Natural killer cell (primary cell): ENCODE measurements around the gene PTCRA. TPM values are rescaled to one million over a fixed set of nuclear protein-coding genes. Genes with fewer than 3 reads are reported as not detected.
"Not testable (repeated sequence)": the region's sequence is repeated elsewhere in the genome, so short reads cannot be mapped to it uniquely, and the experiment has no call there.

Experiments
- ATAC-seq, 3 donors: fragments of 150-1000 bp in 2 of 3; fragments of 200-7000 bp in 1 of 3; cut with Tn5 transposase; 1 replicate in 1 of 3; 2 replicates in 2 of 3; pipeline ENCODE4 v1.10.0; 2021; ENCODE audit warnings: mild to moderate bottlenecking in 2 of 3, moderate library complexity in 2 of 3
- DNase-seq, 2 donors: peaks; one replicate each; pipeline versions ENCODE4 v3.0.0 to v3.0.0-alpha.2; 2013 to 2021; ENCODE audit warnings: mixed read lengths in 1 of 2
- H3K27ac ChIP-seq: one replicate; pipeline ENCODE4 v1.5.1; 2013; ENCODE audit warnings: mild to moderate bottlenecking, low read length
- H3K27me3 ChIP-seq: one replicate; pipeline ENCODE4 v1.6.1; 2013; ENCODE audit warnings: low read length; ENCODE audit not compliant: control insufficient read depth, insufficient read depth
- H3K36me3 ChIP-seq: one replicate; pipeline ENCODE4 v1.6.1; 2013; ENCODE audit warnings: low read length; ENCODE audit not compliant: control insufficient read depth, insufficient read depth
- H3K4me1 ChIP-seq: one replicate; pipeline ENCODE4 v1.6.1; 2013; ENCODE audit warnings: low read length; ENCODE audit not compliant: control insufficient read depth, insufficient read depth
- H3K4me3 ChIP-seq: one replicate; pipeline ENCODE4 v1.5.1; 2013; ENCODE audit warnings: low read length
- H3K9me3 ChIP-seq: one replicate; pipeline ENCODE4 v1.6.1; 2013; ENCODE audit warnings: low read length; ENCODE audit not compliant: control insufficient read depth, insufficient read depth
- H3K27ac Mint-ChIP-seq, 2 donors: one replicate each; pipeline ENCODE4 v1.8.0; 2022; ENCODE audit warnings: mild to moderate bottlenecking in 2 of 2, mixed read lengths in 2 of 2, moderate library complexity in 1 of 2
- H3K27me3 Mint-ChIP-seq, 2 donors: one replicate each; pipeline ENCODE4 v1.8.0; 2022; ENCODE audit warnings: low read depth in 2 of 2, mixed read lengths in 2 of 2
- H3K36me3 Mint-ChIP-seq: one replicate; pipeline ENCODE4 v1.8.0; 2022; ENCODE audit warnings: mixed read lengths
- H3K4me1 Mint-ChIP-seq, 2 donors: one replicate each; pipeline ENCODE4 v1.8.0; 2022; ENCODE audit warnings: mixed read lengths in 2 of 2
- H3K4me3 Mint-ChIP-seq: one replicate; pipeline ENCODE4 v1.8.0; 2022; ENCODE audit warnings: mild to moderate bottlenecking, moderate library complexity, mixed read lengths
- H3K9me3 Mint-ChIP-seq, 2 donors: one replicate each; pipeline ENCODE4 v1.8.0; 2022; ENCODE audit warnings: mixed read lengths in 2 of 2
- WGBS: methylation state at CpG from one replicate; pipeline ENCODE4 v1.1.7; 2013; ENCODE audit warnings: missing lambda C conversion rate; ENCODE audit not compliant: insufficient coverage; 5-methylcytosine and 5-hydroxymethylcytosine counted together
- intact Hi-C: fragments of 100-400 bp; cut with micrococcal nuclease; formaldehyde crosslinking; loops from one replicate; pipeline ENCODE4 v1.14.2; 2022
- total RNA-seq, 4 donors: library from RNA; stranded (reverse); fragments of 120-200 nt in 1 of 4; gene quantifications; one replicate each; pipeline versions ENCODE4 v1.2.3 to v1.2.4, GENCODE V29; 2013 to 2022
- TF ChIP-seq, protein P1 (sequence below): fragments of 200-600 bp; IDR thresholded peaks from one replicate; pipeline ENCODE4 v1.8.0; 2022; ENCODE audit warnings: antibody characterized with exemption

PTCRA gene
- total RNA-seq, 3 donors from 2014 or later (not counting 1 experiment from before 2014, with no cell fraction given): 3.7 to 4.7 TPM; not detected in 1

DNA sequence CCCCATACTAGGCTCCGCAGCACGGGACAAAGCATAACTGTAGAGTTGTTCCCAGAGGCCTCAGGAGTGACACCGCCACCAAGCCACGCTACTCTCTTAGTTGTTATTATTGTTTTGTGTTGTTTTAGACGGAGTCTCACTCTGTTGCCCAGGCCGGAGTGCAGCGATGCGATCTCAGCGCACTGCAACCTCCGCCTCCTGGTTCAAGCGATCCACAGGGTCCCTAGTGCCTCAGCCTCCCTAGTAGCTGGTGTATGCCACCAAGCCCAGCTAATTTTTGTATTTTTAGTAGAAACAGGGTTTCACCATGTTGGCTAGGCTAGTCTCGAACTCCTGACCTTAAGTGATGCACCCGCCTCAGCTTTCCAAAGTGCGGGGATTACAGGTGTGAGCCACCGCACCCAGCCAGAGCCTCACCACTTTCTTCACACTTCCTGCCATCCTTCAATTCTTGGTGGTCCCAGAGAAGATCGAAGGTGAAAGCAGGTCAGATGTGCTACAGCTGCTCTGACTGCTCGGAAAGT, 24.6 kb upstream of the PTCRA start:
- H3K36me3 ChIP-seq: peaks cover 2% of the 10 kb centered on the region
- Mint-ChIP-seq H3K36me3 (no peaks in the 10 kb centered on the region), H3K27ac (peak overlapping the region; percentile 91 to 97), H3K9me3 (no peaks in the 10 kb centered on the region), H3K27me3 (no peaks in the 10 kb centered on the region), H3K4me3 (peak overlapping the region; percentile 97), H3K4me1 (peaks cover 7 to 8% of the 10 kb centered on the region in 2 donors)
- WGBS: 54% methylated on average over 17 of the region's 17 CpGs
- peaks cover 13% of the 10 kb centered on the region for H3K4me1 ChIP-seq
- H3K27ac ChIP-seq: peak overlapping the region; percentile 89
- ATAC-seq (no peak), DNase-seq (no peak)
- no peaks in the 10 kb centered on the region for H3K9me3 ChIP-seq
- intact Hi-C loops: loop anchor here (5.0 kb wide), 1 partner anchor 109 kb away; the partner anchor contains the start of gene BICRAL
- TF ChIP-seq, protein P1, sequence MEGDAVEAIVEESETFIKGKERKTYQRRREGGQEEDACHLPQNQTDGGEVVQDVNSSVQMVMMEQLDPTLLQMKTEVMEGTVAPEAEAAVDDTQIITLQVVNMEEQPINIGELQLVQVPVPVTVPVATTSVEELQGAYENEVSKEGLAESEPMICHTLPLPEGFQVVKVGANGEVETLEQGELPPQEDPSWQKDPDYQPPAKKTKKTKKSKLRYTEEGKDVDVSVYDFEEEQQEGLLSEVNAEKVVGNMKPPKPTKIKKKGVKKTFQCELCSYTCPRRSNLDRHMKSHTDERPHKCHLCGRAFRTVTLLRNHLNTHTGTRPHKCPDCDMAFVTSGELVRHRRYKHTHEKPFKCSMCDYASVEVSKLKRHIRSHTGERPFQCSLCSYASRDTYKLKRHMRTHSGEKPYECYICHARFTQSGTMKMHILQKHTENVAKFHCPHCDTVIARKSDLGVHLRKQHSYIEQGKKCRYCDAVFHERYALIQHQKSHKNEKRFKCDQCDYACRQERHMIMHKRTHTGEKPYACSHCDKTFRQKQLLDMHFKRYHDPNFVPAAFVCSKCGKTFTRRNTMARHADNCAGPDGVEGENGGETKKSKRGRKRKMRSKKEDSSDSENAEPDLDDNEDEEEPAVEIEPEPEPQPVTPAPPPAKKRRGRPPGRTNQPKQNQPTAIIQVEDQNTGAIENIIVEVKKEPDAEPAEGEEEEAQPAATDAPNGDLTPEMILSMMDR: no peak
- peak overlapping the region; percentile 98 for H3K4me3 ChIP-seq
- H3K27me3 ChIP-seq: no peaks in the 10 kb centered on the region

DNA sequence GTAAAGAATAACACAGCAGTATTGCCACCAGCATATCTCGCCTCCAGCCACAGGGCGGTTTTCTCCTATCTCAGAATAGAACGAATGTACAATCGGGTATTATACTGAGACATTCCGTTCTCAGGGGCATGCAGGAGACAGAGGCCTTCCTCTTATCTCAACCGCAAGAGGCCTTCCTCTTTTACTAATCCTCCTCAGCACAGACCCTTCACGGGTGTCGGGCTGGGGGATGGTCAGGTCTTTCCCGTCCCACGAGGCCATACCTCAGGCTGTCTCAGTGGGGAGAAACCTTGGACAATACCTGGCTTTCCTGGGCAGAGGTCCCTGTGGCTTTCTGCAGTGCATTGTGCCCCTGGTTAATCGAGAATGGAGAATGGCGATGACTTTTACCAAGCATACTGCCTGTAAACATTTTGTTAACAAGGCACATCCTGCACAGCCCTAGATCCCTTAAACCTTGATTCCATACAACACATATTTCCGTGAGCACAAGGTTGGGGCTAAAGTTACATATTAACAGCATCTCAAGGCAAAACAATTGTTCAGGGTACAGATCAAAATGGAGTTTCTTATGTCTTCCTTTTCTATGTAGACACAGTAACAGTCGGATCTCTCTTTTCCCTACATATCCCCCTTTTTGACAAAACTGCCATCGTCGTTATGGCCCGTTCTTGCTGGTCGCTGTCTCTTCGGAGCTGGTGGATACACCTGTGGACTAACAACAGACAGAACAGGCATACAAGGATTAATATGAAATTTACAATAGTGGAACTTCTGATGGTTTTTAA, 21.6 kb upstream of the PTCRA start:
- 54% methylated on average over 19 of the region's 19 CpGs for WGBS
- H3K27me3 ChIP-seq, H3K4me1 Mint-ChIP-seq, H3K36me3 ChIP-seq, H3K4me3 ChIP-seq, H3K36me3 Mint-ChIP-seq, H3K9me3 ChIP-seq, H3K27ac Mint-ChIP-seq, DNase-seq, H3K9me3 Mint-ChIP-seq, H3K27me3 Mint-ChIP-seq, H3K27ac ChIP-seq, ATAC-seq, H3K4me3 Mint-ChIP-seq: not testable (repeated sequence)
- H3K4me1 ChIP-seq: peaks cover 13% of the 10 kb centered on the region
- intact Hi-C loops: loop anchor here (5.0 kb wide), 1 partner anchor 112 kb away; the partner anchor contains the start of gene BICRAL

DNA sequence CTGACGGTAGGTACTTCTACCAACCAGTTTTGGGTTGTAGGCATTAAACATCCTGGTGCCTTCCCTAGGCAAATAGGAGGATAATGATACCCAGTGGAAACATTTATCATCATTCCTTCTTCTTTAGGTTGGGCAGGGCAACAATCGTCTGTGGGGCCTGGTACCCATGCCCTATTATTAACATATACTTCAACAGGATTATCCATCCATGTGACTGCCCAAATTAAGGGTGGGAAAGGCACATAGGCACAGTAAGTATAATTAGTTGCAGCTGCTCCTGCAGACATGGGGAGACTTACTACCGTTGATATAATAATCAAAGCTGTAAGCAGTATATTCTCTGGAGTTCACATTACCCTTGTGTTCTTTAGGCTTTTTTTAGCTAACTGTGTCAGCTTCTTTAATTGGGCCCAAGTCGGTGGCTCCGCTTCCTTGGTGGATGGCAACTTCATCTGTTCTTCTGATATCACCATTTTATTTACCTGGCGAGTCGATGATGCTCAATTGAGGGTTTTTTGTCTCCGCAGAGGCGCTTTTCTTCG, 19.6 kb upstream of the PTCRA start:
- Histone ChIP-seq H3K27ac (no peak overlapping the region), H3K36me3 (no peaks in the 10 kb centered on the region), H3K27me3 (no peaks in the 10 kb centered on the region), H3K9me3 (no peaks in the 10 kb centered on the region), H3K4me3 (no peak overlapping the region), H3K4me1 (peaks cover 4% of the 10 kb centered on the region)
- TF ChIP-seq, protein P1: no peak
- intact Hi-C loops: no loop called here
- Mint-ChIP-seq H3K27me3 (no peaks in the 10 kb centered on the region), H3K36me3 (no peaks in the 10 kb centered on the region), H3K4me3 (no peak overlapping the region), H3K4me1 (peaks cover 2% of the 10 kb centered on the region in 2 donors), H3K9me3 (no peaks in the 10 kb centered on the region), H3K27ac (no peak overlapping the region)
- 92% methylated on average over 10 of the region's 10 CpGs for WGBS
- ATAC-seq: no peak
- DNase-seq: no peak

DNA sequence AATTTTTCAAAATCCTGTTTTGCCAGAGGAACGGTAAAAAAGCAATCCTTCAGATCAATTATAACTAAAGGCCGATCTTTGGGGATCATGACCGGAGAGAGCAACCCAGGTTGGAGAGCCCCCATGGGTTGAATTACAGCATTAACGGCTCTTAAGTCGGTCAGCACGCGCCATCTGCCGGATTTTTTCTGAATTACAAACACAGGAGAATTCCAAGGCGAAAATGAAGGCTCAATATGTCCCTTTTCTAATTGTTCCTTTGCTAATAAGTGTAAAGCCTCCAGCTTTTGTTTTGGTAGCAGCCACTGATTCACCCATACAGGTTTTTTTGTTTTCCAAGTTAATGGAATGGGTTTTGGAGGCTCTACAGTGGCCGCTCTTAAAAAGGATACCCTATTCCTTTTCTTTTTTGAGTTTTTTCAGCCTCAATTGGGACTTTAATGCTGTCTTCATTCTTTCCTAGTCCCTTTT, 16.9 kb upstream of the PTCRA start:
- H3K9me3 Mint-ChIP-seq: no peaks in the 10 kb centered on the region
- DNase-seq (peak; percentile 55 to 87), ATAC-seq (peak in 1 of 3 donors; percentile 46)
- peaks cover 8 to 12% of the 10 kb centered on the region in 2 donors for H3K4me1 Mint-ChIP-seq
- no peaks in the 10 kb centered on the region for H3K27me3 Mint-ChIP-seq
- TF ChIP-seq, protein P1: peak; percentile 88
- Histone ChIP-seq H3K36me3 (no peaks in the 10 kb centered on the region), H3K27ac (no peak overlapping the region), H3K27me3 (no peaks in the 10 kb centered on the region), H3K9me3 (no peaks in the 10 kb centered on the region), H3K4me3 (no peak overlapping the region), H3K4me1 (peaks cover 6% of the 10 kb centered on the region)
- H3K36me3 Mint-ChIP-seq: no peaks in the 10 kb centered on the region
- H3K27ac Mint-ChIP-seq: no peak overlapping the region
- 2% methylated on average over 9 of the region's 10 CpGs for WGBS
- intact Hi-C loops: loop anchor here (1.0 kb wide), 2 partner anchors 173 to 238 kb away; no protein-coding TSS in a partner anchor
- H3K4me3 Mint-ChIP-seq: no peak overlapping the region
